G401 (cell line): ENCODE data around the gene ZNF485. TPM values are rescaled to one million over a fixed set of nuclear protein-coding genes. Genes with fewer than 3 reads are reported as not detected.

Experiments
- DNase-seq: peaks from one replicate; pipeline ENCODE4 v3.0.0-alpha.2; 2015; ENCODE audit warnings: low spot score
- in situ Hi-C: cut with HindIII; loops from 2 replicates; pipeline ENCODE4 v1.10.0; 2016; ENCODE audit warnings: low sequenced_read_pairs, mixed read lengths
- total RNA-seq: library from RNA; depleted of rRNA; stranded (reverse); fragments of >200 nt; shearing (Covaris generic); gene quantifications from 2 replicates; pipeline ENCODE4 v1.2.3, GENCODE V29; 2014; rRNA removed

Gene ZNF485
- total RNA-seq, 1 experiment from 2014 or later, result 1.9 TPM

GRCh38 chr10:43658227-43658626 is 52.0 kb downstream of the ZNF485 start:
- DNase-seq, result no peak
- in situ Hi-C loops, result no loop called here

- in situ Hi-C loops, result no loop called here
- DNase-seq, result no peak
These were observed 58.8 kb downstream of the ZNF485 start for GRCh38 chr10:43665054-43665453.

GRCh38 chr10:43666552-43666951 is 60.3 kb downstream of the ZNF485 start:
- in situ Hi-C loops, result no loop called here

DNA sequence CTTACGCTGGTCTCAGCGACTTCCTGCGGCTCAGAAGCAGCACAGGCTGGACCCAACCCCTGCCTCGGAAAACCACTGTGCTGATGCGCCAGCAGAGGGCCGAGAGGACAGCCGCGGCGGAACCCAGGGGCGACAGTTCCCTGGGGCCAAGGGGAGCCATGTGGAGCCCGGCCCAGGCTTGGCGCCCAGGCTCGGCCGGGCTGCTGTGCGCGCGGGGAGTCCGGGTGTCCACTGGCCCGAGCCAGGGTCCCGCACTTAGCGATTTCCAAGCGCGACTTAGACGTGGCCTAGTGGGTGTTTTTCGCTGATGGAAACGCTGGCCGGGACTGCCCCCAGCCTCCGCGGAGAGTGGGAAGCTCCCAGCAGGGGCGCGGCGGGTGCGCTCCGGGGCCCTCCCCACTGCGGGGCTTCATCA is 61.1 kb downstream of the ZNF485 start:
- in situ Hi-C loops, result no loop called here
- no peak for DNase-seq

More at GRCh38 chr10:43666552-43666951, 60.3 kb downstream of the ZNF485 start:
- no peak for DNase-seq

Other genes with a start within 250 kb of the ZNF485 start
- gene FXYD4, start 234.8 kb upstream of the ZNF485 start, total RNA-seq, result not detected in 2 replicates
- gene HNRNPF, start 197.3 kb upstream of the ZNF485 start, total RNA-seq, result 344 and 404 TPM in 2 replicates
- gene ZNF487, start 169.3 kb upstream of the ZNF485 start, total RNA-seq, result 6.7 and 10.5 TPM in 2 replicates
- gene ZNF239, start 31.8 kb upstream of the ZNF485 start, total RNA-seq, result 3.3 and 14.3 TPM in 2 replicates
- 15.9 and 22.9 TPM in 2 replicates for gene ZNF32, start 42.4 kb downstream of the ZNF485 start, total RNA-seq